ENCODE results near the gene SURF2.
A peak's percentile ranks its signal among the peaks of the same experiment; 100 is the strongest.

DNA sequence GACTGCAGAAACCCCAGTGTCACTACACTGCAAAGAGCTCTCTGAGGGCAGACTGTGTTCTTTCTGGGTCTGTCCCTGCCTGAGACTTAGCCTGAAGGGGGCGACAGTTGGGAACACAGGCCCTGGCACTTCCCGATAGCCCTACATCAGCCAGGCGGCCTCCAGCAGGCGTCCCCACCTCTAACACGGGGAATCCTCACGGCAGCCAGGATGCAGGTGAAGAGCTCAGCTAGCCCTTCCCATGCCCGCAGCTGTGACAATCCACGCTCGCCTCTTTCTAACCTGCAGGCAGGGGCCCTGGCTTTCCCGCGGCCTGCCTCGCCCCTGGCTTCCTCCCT is 14.3 kb upstream of the SURF2 start:
- TF ChIP-seq, protein P1, sequence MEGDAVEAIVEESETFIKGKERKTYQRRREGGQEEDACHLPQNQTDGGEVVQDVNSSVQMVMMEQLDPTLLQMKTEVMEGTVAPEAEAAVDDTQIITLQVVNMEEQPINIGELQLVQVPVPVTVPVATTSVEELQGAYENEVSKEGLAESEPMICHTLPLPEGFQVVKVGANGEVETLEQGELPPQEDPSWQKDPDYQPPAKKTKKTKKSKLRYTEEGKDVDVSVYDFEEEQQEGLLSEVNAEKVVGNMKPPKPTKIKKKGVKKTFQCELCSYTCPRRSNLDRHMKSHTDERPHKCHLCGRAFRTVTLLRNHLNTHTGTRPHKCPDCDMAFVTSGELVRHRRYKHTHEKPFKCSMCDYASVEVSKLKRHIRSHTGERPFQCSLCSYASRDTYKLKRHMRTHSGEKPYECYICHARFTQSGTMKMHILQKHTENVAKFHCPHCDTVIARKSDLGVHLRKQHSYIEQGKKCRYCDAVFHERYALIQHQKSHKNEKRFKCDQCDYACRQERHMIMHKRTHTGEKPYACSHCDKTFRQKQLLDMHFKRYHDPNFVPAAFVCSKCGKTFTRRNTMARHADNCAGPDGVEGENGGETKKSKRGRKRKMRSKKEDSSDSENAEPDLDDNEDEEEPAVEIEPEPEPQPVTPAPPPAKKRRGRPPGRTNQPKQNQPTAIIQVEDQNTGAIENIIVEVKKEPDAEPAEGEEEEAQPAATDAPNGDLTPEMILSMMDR (conservative IDR thresholded peaks at IDR 0.05; ENCODE audit: low read length) = peak; percentile 58; the same call in 1 of the 2 replicates
- TF ChIP-seq EZH2phosphoT487 (IDR thresholded peaks at IDR 0.05; ENCODE audit: borderline replicate concordance, low read depth, low read length) = no peak
